ENCODE data around the gene CCM2. TPM values are rescaled to one million over a fixed set of nuclear protein-coding genes. Genes with fewer than 3 reads are reported as not detected.
"Not testable (repeated sequence)": the region's sequence is repeated elsewhere in the genome, so short reads cannot be mapped to it uniquely, and the experiment has no call there.

CCM2 gene
- total RNA-seq, 1 experiment from 2014 or later, result 61.5 TPM

DNA sequence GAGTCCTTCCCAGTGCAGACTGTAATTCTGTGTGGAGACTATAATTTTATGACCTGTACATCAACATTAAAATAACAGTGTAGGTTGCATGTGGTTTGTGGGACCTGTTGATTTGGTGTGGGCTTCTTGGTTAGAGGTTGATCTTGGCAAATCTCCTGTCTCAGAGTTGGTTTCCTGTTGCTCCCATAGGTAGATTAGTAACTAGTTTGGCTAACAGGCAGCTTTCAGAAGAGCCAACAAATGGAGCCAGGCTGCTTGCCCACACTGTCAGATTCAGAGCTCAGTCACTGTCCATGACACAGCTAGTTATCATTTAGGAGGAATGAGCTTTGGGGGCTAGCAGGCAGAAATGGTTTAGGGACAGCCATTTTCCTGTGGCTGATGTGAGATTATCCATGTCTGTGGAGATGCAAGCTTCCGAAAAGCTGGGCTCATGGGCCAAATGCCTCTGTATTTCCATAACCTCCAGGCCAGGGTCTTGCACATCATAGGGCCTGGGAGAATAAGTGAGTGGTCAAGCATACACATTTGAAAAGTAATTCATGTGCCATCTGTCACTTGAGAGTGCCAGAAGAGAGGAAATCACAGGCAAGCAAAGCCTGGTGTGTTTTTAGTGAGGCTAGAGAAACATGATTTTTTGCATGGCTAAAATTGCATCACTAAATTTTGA, 33.4 kb downstream of the CCM2 start:
- no peak for DNase-seq (ENCODE audit: low spot score)

DNA sequence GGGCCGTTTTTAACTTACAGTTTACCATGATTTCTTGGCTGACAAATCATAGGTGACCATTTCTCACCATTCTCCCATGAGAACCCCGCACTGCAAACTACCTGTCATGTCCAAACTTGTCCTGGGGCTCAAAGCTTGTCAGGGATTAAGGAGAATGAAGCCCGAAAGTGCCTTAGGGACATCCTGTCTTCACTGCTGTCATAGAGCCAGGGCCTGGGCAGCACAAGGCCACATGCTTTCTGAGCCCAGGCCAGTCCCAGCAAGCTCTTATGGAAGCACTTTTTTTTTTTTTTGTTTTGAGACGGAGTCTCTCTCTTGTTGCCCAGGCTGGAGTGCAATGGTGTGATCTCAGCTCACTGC, 33.9 kb downstream of the CCM2 start:
- no peak for DNase-seq (ENCODE audit: low spot score)

DNA sequence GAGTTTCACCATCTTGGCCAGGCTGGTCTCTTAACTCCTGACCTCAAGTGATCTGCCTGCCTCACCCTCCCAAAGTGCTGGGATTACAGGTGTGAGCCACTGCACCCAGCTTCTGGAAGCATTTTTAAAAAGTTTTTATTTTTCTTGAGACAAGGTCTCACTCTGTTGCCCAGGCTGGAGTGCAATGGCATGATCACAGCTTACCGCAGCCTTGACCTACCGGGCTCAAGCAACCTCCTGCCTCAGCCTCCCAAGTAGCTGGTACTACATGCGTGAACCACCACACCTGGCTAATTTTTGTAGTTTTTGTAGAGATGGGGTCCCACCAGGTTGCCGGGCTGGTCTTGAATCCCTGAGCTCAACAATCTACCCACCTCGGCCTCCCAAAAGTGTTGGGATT, 34.7 kb downstream of the CCM2 start:
- DNase-seq (ENCODE audit: low spot score), result not testable (repeated sequence)

DNA sequence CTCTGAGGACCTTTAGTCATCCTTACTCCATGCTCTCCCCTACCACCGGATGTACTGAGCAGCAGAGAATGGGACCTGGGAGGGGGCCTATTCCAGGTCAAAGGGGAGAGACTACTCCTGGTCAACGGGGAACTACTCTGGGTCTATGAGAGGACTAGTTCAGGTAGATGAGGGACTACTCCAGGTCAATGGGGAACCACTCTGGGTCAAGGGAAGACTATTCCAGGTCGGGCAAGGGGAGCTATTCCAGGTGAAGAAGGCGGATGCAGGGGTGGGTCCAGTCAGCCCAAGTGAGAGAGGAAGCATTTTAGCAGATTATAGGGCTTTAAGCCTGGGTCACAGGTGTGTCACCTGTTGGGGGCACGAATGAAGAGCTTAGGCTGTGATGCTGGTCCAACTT, 35.4 kb downstream of the CCM2 start:
- no peak for DNase-seq (ENCODE audit: low spot score)

DNA sequence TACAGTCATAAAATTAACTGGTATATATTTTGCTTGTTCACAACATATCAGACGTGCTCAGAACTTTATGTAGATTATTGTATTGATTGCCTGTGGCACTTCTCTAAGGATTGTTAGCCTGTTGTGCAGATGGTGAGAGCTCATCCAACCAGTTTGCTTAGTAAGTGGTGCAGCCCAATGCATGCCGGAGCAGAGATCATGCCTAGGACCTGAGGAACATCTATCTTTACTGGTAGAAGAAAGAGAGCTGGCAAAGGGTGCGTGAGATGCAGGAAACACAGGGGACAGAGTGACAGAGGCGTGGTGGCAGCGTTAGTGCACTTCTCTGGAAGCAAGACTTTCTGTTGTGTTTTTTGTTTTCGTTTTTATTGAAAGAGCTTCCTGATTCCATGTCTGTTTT, 35.9 kb downstream of the CCM2 start:
- no peak for DNase-seq (ENCODE audit: low spot score)

DNA sequence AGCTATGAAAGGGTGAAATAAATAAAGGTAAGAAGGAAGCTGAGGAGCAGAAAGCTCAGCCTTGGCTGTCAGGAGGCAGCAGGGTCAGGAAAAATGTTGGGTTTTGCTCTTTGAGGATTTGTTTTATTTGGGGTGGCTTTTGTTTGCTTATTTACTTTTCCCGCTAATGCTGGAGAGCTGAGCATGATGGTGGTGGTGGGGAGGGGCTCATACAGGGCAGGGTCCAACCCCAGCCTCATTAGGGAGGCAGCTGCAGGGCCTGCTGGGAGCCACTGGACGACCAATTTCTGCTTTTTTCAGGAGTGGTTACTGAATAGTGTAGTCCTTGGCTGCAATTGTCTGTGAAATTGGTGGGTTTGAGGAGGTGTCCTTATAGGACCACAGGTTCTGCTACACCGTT, 36.3 kb downstream of the CCM2 start:
- DNase-seq (ENCODE audit: low spot score), result no peak

DNA sequence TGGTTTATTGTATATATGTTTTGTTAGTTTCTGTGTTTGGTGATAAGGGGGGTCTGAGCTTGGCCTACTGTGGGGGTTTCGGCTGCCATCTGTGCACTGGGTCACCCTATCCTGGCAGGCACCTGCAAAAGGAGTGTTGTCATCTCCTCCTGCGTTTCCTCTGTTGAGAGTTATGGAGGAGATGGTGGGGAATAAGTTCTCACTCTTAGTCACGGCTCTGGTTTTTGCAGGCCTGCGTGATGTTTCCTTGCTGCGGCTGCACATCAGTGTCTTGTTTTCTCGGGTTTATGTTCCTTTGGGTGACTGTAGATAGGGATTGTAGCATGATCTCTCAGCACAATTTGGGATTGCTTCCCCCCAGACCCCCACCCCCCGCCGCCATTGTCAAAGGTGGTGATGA, 36.8 kb downstream of the CCM2 start:
- no peak for DNase-seq (ENCODE audit: low spot score)

DNA sequence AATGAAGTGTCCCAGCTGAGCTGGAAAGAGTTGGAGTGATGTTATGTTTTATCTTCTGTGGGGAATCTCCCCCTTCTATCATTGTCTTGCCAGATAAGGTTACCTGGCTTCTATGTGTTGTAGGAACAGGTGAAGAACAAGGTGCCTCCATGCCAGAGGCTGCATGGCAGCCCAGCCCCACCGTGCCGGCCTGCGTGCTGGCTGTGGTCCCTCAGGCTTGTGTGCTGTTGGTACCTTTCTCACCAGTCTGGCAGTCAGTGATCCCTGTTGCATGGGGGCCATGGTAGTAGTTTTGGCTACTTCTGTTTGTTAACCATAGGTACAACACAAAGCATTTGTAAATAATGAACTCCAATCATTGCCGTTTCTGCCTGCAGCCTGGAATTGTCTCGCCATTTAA, 37.9 kb downstream of the CCM2 start:
- DNase-seq (ENCODE audit: low spot score), result no peak

DNA sequence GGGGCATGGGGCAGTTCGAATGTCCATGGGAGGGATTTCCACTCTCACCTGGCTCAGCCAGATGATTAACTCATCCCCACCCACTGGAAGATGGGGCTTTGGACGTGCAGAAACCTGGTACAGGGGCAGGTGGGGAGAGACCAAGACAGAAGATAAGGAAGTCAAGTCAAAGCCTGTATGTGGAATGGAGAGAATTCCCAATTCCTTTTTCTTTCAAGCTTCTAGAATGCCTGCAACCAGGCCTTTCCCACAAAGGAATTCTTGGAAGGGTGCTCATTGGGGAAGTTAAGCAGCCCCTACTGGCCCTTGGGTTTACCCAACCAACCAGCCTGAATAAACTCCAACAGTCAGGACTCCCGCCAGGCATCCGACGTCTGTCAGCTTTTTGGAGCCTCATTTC, 39.1 kb downstream of the CCM2 start:
- no peak for DNase-seq (ENCODE audit: low spot score)

DNA sequence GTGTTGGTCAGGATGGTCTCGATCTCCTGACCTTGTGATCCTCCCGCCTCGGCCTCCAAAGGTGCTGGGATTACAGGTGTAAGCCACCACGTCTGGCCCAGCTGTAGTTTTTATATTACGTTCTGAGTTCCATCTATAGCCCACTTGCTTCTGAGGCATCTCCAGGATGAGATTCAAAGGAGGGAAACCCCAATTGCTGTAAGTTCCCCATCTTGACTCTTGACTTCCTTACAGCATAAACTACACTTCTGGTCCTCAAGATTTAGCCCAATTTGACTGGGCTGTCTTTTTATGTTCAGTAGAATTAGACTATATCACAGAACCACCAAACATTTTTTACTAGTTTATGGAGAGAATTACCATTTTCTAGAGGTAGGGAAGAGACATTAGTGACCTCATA, 44.3 kb downstream of the CCM2 start:
- no peak for DNase-seq (ENCODE audit: low spot score)

DNA sequence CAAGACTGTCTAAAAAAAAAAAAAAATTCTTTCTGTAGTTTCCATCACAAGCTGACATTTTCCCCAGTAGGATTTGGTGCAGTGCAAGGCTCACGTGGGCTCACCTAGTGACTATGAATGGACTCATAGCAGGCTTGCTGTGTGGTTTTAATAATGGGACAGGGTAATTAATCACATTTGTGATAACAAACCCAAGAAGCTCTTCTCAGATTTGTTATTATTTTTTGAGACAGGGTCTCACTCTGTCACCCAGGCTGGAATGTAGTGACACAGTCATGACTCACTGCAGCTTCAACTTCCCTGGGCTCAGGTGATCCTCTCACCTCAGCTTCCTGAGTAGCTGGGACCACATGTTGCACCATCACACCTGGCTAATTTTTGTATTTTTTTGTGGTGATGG, 48.7 kb downstream of the CCM2 start:
- no peak for DNase-seq (ENCODE audit: low spot score)

DNA sequence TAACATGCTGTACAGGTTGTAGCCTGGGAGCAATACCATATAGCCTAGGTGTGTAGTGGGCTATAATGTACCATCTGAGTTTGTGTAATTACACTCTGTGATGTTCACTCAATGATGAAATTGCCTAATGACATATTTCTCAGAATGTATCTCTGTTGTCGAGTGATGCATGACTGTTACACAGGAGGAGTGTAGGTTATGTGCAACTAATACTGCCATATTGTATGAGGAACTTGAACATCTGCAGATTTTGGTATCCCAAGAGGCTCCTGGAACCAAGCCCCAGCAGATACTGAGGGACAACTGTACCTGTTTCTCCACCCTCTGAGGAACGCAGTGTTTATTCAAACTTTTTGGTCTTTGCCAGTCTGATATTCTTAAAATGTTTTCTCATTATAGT, 50.2 kb downstream of the CCM2 start:
- DNase-seq (ENCODE audit: low spot score), result no peak

DNA sequence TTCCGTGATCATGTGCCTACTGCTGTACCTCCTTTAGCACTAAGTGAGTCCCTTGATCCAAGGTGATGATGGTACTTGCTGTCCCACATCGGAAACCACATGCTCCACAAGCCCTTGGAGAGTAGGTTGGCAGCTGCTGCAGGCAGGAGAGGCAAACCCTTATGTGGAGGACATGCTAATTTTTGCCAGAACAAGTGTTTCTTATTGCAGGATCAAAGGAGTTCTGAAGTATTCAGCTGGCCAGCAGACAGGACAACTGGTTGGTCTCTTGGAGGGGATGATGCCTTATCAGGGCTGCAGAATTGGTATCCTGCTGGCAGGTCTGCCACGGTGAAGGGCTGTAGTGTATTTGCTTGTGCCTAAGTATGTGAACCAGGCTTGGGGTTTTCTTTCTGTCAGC, 52.0 kb downstream of the CCM2 start:
- DNase-seq (ENCODE audit: low spot score), result no peak

DNA sequence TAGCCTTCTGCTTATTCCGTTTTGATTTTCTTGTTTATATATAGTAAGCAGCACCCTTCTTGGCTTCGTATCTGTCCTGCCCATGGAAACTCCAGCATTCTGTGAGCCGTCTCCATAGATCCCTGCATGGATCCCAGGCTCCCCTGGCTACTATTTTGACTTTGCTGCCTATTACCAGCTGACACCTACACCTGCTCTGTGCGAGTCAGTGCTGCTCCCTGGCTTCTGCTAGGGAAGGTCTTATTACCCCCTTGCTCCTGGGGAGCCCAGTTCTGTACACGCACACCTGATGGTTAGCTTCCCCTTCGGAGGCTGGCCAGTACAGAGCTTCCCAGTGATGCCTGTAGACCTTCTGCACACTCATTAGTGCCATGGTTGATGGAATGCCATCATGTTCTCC, 53.4 kb downstream of the CCM2 start:
- no peak for DNase-seq (ENCODE audit: low spot score)

DNA sequence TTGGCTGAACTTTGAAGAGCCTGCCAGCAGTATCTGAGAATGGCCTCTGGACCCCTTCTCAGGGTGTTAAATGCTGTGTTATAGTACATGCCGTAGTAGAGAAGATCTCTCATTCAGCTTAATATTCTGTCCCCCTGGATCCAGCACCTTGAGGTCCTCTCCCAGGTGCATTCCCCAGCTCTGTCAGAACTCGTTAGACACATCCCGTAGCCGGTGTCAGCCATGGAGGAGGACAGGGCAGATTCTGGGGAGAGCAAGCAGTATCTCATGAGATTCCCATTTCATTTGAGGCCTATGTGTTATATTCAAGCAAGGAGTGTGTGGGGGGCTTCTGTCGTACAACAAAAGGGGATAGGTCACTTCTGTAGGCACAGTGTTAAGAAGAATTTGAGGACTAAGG, 53.9 kb downstream of the CCM2 start:
- DNase-seq (ENCODE audit: low spot score), result no peak

DNA sequence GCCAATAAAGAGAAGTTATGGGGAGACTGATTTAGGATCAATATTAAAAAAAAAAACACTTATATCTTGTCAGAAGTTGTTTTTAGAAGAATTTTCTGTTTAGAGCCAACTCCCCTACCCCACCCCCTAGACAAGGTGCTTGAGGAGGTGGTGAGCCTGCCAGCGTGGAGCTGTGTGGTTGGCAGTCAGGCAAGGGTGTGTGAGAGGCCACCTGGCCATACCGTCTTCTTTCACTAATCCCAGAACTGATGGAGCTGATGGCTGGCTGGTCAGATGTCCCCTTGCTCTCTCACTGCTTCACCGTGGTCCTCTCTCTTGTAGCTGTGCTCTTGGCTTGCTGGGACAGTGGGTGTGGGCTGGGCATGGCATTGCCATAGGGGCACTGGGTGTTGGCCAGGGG, 54.4 kb downstream of the CCM2 start:
- DNase-seq (ENCODE audit: low spot score), result no peak

DNA sequence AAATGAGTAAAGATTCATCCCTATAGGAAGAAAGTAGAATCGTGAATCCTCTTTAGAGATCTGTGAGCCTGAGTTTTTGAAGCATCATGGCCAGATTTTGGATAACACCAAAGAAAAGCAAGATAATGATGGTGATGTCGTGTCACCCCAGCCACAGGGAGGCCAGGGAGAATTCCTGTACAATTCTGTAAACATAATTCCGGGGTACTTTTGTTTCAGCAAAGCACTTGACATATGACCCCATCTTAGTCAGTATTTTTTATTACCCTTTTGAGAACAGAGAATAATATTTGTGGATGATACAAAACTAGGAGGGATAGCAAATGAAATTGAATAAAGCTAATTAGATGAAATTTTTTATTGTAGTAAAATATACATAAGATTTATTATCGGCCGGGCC, 55.0 kb downstream of the CCM2 start:
- no peak for DNase-seq (ENCODE audit: low spot score)

DNA sequence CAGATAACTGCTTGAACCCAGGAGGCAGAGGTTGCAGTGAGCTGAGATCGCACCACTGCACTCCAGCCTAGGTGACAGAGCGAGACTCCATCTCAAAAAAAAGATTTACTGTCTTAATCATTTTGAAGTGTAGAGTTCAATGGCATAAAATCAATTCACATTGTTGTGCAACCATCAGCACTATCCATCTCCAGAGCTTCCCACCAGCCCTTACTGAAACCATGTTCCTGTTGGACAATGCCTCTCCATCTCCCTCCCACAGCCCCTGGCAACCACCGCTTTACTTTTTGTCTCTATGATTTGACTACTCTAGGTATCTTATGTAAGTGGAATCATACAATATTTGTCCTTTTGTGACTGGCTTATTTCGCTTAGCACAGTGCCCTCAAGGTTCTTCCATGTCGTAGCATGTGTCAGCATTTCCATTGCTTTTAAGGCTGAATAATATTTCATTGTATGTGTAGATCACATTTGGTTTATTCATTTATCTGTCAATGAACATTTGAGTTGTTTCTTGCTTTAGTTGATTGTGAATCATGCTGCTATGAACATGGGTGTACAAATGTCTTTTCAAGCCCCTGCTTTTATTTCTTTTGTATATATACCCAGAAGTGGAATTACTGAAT, 55.7 kb downstream of the CCM2 start:
- no peak for DNase-seq (ENCODE audit: low spot score)

DNA sequence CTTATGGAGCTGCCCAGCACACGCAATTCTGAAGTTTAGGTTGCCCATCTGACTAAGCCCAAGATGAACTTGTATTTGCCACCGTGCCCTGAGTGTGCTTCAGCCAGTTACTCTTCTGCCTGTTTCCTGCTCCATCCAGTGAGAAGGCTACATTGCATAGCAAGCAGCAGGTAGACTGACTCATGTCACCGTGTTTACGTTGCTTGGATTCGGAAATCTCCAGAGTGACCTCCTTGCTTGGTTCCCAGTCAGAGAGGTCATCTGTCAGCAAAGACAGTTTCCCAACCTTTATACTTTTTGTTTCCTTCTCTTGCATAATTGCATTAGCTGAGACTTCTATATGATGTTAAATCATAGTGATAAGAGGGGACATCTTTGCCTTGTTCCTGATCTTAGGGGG, 57.9 kb downstream of the CCM2 start:
- DNase-seq (ENCODE audit: low spot score), result no peak

DNA sequence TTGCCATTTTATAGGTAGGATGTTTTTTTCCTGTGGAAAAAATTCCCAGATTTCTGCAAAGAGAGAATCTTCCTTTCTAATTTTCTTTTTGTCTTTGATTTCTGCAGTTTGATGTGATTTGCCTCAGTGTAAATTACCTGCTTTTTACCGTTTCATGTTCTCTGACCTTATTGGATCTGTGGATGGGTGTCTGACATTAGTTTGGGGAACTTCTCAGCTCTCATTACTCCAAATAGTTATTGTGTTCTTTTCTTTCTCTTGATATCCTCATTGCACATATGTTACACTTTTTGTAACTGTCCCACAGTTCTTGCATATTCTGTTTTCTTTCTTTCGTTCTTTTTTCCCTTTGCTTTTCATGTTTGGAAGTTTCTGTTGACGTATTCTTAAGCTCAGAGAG, 60.3 kb downstream of the CCM2 start:
- DNase-seq (ENCODE audit: low spot score), result no peak

DNA sequence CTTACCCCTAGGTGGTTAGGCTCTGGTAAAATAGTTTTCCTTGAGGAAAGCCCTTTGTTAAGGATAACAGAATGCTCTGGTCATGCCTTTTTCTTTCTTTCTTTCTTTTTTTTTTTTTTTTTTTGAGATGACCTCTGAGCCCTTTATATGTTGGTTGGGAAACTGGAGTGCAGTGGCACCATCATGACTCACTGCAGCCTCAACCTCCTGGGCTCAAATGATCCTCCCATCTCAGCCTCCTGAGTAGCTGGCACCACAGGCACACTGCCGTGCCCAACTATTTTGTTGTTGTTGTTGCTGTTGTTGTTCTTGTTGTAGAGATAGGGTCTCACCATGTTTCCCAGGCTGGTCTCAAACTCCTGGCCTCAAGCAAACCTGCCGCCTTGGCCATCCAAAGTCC, 61.4 kb downstream of the CCM2 start:
- DNase-seq (ENCODE audit: low spot score), result no peak

DNA sequence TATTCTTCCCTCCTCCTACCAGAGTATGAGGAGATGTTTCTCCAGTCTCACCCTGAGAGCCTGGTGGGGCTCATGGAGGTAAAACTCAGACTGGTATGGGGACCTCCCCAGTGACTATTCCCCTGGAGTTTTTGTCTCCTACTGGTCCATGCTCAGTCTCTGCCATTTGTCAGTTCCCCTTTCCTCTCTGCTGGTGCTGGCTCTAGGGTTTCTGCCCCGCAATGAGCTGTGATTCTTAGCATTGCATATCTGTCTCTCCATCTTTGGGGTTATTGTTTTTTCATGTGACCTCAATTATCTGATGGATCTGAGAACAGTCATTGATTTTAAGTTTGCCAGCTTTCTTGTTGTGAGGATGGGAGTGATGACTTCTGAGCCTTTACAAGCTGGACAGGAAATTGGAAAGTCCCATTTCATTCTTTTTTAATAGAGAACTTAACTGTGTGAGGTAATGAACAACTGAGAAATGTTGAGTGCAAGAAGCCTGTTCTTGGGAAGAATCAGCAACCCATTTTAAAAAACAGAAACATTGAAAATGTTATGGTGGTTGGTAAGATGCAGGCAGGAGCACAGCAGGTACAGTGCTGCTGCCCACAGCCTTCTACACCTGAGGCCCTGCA, 61.9 kb downstream of the CCM2 start:
- DNase-seq (ENCODE audit: low spot score), result no peak

DNA sequence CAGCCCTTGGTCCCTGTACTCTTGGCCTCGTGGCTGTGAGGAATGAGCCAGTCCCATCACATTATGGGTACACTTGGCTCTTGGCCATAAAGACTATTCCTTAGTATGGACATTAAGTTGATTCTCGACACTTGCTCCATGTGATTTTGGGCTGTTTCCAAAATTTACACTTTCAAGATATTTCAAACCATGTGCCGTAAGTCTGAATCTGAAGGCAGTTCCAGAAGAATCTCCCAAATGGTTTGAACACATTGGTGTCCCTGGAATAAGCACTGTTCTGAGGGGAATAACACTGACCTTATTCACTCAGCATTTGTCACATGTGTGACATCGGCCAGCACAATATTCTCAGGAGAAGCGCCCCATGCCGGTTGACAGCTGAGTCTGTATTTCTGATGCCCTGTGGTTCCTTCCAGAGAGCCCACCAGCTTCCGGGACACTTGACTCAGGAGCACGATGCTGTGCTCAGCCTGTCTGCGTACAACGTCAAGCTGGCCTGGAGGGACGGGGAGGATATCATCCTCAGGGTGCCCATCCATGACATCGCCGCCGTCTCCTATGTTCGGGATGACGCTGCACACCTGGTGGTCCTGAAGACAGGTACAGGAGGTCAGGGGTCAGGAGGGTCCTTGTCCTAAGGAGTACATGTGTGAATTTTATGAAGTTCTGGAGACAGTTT, 64.2 kb downstream of the CCM2 start:
- DNase-seq (ENCODE audit: low spot score), result no peak

Measured in H4 (cell line).